Subcutaneous preadipocyte (primary cell): ENCODE data around the gene SERPINA5. TPM values are rescaled to one million over a fixed set of nuclear protein-coding genes. Genes with fewer than 3 reads are reported as not detected.

Source experiments
- total RNA-seq: library from RNA; depleted of rRNA; stranded (reverse); fragments of >200 nt; gene quantifications from 2 replicates; pipeline ENCODE4 v1.2.3, GENCODE V29; 2012

The SERPINA5 gene, protein sequence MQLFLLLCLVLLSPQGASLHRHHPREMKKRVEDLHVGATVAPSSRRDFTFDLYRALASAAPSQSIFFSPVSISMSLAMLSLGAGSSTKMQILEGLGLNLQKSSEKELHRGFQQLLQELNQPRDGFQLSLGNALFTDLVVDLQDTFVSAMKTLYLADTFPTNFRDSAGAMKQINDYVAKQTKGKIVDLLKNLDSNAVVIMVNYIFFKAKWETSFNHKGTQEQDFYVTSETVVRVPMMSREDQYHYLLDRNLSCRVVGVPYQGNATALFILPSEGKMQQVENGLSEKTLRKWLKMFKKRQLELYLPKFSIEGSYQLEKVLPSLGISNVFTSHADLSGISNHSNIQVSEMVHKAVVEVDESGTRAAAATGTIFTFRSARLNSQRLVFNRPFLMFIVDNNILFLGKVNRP
- total RNA-seq = 0.37 TPM in 1 of 2 replicates, not detected in the other

GRCh38 chr14:94581127-94581999 is at the start of gene SERPINA5:
SERPINA5 (plus strand) TSS chr14:94581426; CDS start chr14:94587363, 5,937 bp downstream.

DNA sequence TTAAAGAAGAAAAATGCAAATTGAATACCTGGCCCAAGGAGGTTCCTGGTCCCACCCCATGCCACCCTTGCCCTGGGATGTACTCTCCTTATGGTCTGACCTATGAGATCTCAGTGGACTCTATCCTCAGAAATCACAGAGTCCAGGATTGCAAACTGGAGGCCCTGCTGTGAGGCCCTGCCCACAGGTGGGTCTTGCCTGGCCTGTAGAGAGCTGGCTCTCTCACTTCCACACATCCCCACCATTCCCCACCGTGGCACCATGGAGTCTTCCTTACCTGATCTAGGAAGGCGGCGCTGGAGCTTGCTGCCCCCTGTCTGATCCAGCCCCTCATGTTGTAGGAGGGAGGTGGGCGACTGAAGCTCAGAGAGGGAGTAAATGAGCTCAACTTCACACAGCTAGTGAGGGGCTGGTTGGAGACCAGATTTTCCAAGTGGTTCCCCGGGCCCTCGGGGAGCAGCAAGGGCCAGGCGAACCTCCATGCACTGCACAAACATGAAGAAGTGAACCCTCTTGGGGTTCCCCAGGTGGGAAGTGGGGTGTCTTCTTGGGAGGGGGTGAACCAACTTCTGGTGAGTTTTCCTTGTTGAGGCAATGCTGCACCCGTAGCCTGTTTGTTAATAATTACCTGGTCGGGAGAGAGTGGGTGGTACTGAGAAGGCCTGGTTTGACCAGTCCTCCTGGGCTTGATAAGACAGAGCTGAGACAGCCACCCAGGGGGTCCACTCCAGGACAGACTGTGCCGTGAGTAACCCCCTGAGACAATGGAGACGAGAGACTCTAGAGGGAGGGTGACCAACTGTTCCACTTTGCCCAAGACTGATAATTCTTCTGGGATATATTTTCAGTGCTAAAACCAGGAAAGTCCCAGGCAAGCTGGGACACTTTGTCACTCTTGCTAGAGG is 20.2 kb upstream of the SERPINA5 start, which contains the start of gene SERPINA4:
TSS of gene SERPINA4 (plus strand) at position 692 of the 905 bp plus-strand sequence. CDS start 2,041 bp downstream, outside the sequence.

GRCh38 chr14:94612174-94612573 is 30.9 kb downstream of the SERPINA5 start, which contains the start of gene SERPINA3:
SERPINA3 (plus strand) TSS chr14:94612391; CDS start chr14:94614442, 2,051 bp downstream.

Other genes with a start within 250 kb of the SERPINA5 start
- gene SERPINA2, start 214.7 kb upstream of the SERPINA5 start, total RNA-seq = not detected in 2 replicates
- gene SERPINA1, start 192.8 kb upstream of the SERPINA5 start, total RNA-seq = 0.39 TPM in 1 of 2 replicates, not detected in the other
- not detected in 2 replicates for gene SERPINA11, start 128.6 kb upstream of the SERPINA5 start, total RNA-seq
- not detected in 2 replicates for gene SERPINA9, start 105.2 kb upstream of the SERPINA5 start, total RNA-seq
- gene SERPINA12, start 72.0 kb upstream of the SERPINA5 start, total RNA-seq = not detected in 2 replicates
- not detected in 2 replicates for gene SERPINA4, start 20.0 kb upstream of the SERPINA5 start, total RNA-seq
- 0.20 and 1.1 TPM in 2 replicates for gene SERPINA3, start 31.0 kb downstream of the SERPINA5 start, total RNA-seq
- 3.5 and 5.5 TPM in 2 replicates for gene GSC, start 188.7 kb downstream of the SERPINA5 start, total RNA-seq